H1 (cell line): ENCODE data around the gene SAG.

Experiments
- ATF2 ChIP-seq: IDR thresholded peaks from 2 replicates; pipeline ENCODE4 v1.6.1; 2012; ENCODE audit warnings: low read length, inconsistent platforms
- BACH1 ChIP-seq: IDR thresholded peaks from 2 replicates; pipeline ENCODE4 v1.6.1; 2012; ENCODE audit warnings: low read length, improper control_type of control experiment
- CEBPB ChIP-seq: IDR thresholded peaks from 2 replicates; pipeline ENCODE4 v1.6.1; 2012; ENCODE audit warnings: low read depth, low read length
- CTCF ChIP-seq, 3 experiments: IDR thresholded peaks; 1 replicate in 2 of 3; 2 replicates in 1 of 3; pipeline versions ENCODE4 v1.5.1 to v1.6.1; 2011; ENCODE audit warnings: low read length in 3 of 3, mild to moderate bottlenecking in 3 of 3, inconsistent platforms in 2 of 3, low read depth in 1 of 3, moderate library complexity in 1 of 3; ENCODE audit not compliant: insufficient read depth in 1 of 3; ENCODE audit errors: control extremely low read depth in 1 of 3
- EZH2 ChIP-seq: fragments of 200-600 bp; sonication (generic); IDR thresholded peaks from 2 replicates; pipeline ENCODE4 v1.7.1; 2012; ENCODE audit warnings: low read depth, mild to moderate bottlenecking, moderate library complexity, low read length, inconsistent platforms; ENCODE audit not compliant: severe bottlenecking
- GABPA ChIP-seq: IDR thresholded peaks from 2 replicates; pipeline ENCODE4 v1.6.1; 2011; ENCODE audit warnings: mild to moderate bottlenecking, low read length, moderate library complexity, borderline replicate concordance; ENCODE audit not compliant: insufficient read depth
- RFX5 ChIP-seq: IDR thresholded peaks from 2 replicates; pipeline ENCODE4 v1.6.1; 2011; ENCODE audit warnings: low read depth, low read length, improper control_type of control experiment, borderline replicate concordance
- SP4 ChIP-seq: IDR thresholded peaks from 2 replicates; pipeline ENCODE4 v1.6.1; 2012; ENCODE audit warnings: low read length, inconsistent platforms
- USF2 ChIP-seq: IDR thresholded peaks from 2 replicates; pipeline ENCODE4 v1.6.1; 2011; ENCODE audit warnings: low read length, improper control_type of control experiment
- YY1 ChIP-seq: IDR thresholded peaks from 2 replicates; pipeline ENCODE4 v1.6.1; 2011; ENCODE audit warnings: low read depth, mild to moderate bottlenecking, low read length

GRCh38 chr2:233369462-233369861 is 61.8 kb downstream of the SAG start:
- no peak for TF ChIP-seq USF2
- no peak for TF ChIP-seq BACH1
- TF ChIP-seq RFX5: no peak
- no peak for TF ChIP-seq CTCF (IDR thresholded peaks at IDR 0.05; ENCODE audit: control extremely low read depth in 1 of 3, insufficient read depth in 1 of 3, low read depth in 1 of 3, low read length in 3 of 3)
- TF ChIP-seq GABPA: no peak
- TF ChIP-seq YY1: no peak
- no peak for TF ChIP-seq EZH2
- TF ChIP-seq SP4: no peak
- no peak for TF ChIP-seq CEBPB
- no peak for TF ChIP-seq ATF2
